HCT116 (cell line): Measurements from ENCODE around the gene TAS2R19. TPM values are rescaled to one million over a fixed set of nuclear protein-coding genes. Genes with fewer than 3 reads are reported as not detected.

Experiments
- ATAC-seq: fragments of 200-7000 bp; cut with Tn5 transposase; 2 replicates; pipeline ENCODE4 v1.9.1; 2020; ENCODE audit warnings: mild to moderate bottlenecking, moderate library complexity
- BruUV-seq: library from RNA; stranded (reverse); fragments of 400-500 nt; replicated peaks from 2 replicates; lab custom pipeline; 2021; lab: Mats Ljungman, UMichigan
- CTCF ChIA-PET: fragments of 300-600 bp; sonication (Branson Sonifier 250); formaldehyde crosslinking; loops from one replicate; lab custom pipeline; 2021; ENCODE audit warnings: antibody characterized with exemption; lab: Charles Lee
- POLR2A ChIA-PET: fragments of 300-600, 350-600 bp; sonication (Branson Sonifier 250); formaldehyde crosslinking; loops from one replicate; lab custom pipeline; 2021; ENCODE audit warnings: antibody characterized with exemption; lab: Charles Lee
- RAD21 ChIA-PET, 2 experiments: fragments of 300-600 bp; sonication (Branson Sonifier 250); formaldehyde crosslinking; loops; one replicate each; lab custom pipeline; 2023; ENCODE audit warnings: low total read pairs in 2 of 2; ENCODE audit not compliant: uncharacterized antibody in 2 of 2, unreplicated experiment in 2 of 2, low non-redundant PET in 1 of 2; lab: Charles Lee
- DNase-seq: peaks from one replicate; pipeline ENCODE4 v3.0.0-alpha.2; 2010; ENCODE audit warnings: low read depth, low spot score
- H2AFZ ChIP-seq: fragments of 200-600 bp; shearing (Covaris generic), sonication (generic); 2 replicates; pipeline ENCODE4 v1.6.1; 2017; ENCODE audit warnings: low read depth, mixed run types, mixed read lengths, antibody characterized with exemption, low read length; ENCODE audit not compliant: poor library complexity, severe bottlenecking
- H3K27ac ChIP-seq: 2 replicates; pipeline ENCODE4 v1.5.1; 2012; ENCODE audit warnings: low read depth, low read length
- H3K27me3 ChIP-seq: fragments of 200-600 bp; sonication (generic); 2 replicates; pipeline ENCODE4 v1.6.1; 2016; ENCODE audit warnings: mixed run types, low read length, mixed read lengths; ENCODE audit not compliant: insufficient read depth
- H3K36me3 ChIP-seq, 2 experiments: fragments of 200-500 bp in 1 of 2; fragments of 200-600 bp in 1 of 2; sonication (Bioruptor generic) in 1 of 2; sonication (generic) in 1 of 2; 2 replicates each; pipeline versions ENCODE4 v1.5.1 to v1.6.1; 2014 to 2016; ENCODE audit warnings: low read length in 2 of 2, inconsistent platforms in 1 of 2, mixed read lengths in 1 of 2, mixed run types in 1 of 2; ENCODE audit not compliant: insufficient read depth in 2 of 2, control insufficient read depth in 1 of 2
- H3K4me1 ChIP-seq, 2 experiments: fragments of 200-600 bp in 1 of 2; sonication (generic) in 1 of 2; 2 replicates each; pipeline versions ENCODE4 v1.5.1 to v1.6.1; 2012 to 2017; ENCODE audit warnings: low read length in 2 of 2, inconsistent platforms in 1 of 2, mild to moderate bottlenecking in 1 of 2, mixed read lengths in 1 of 2, mixed run types in 1 of 2, moderate library complexity in 1 of 2; ENCODE audit not compliant: insufficient read depth in 2 of 2, control insufficient read depth in 1 of 2
- H3K4me2 ChIP-seq: fragments of 200-600 bp; sonication (generic); 2 replicates; pipeline ENCODE4 v1.6.1; 2017; ENCODE audit warnings: mixed run types, low read length, mixed read lengths
- H3K4me3 ChIP-seq, 2 experiments: fragments of 200-600 bp in 1 of 2; sonication (generic) in 1 of 2; replicated peaks in 1 of 2; 2 replicates each; pipeline ENCODE4 v1.5.1; 2011 to 2016; ENCODE audit warnings: low read length in 2 of 2, control low read depth in 1 of 2, low read depth in 1 of 2, mild to moderate bottlenecking in 1 of 2, mixed read lengths in 1 of 2, mixed run types in 1 of 2
- H3K79me2 ChIP-seq: fragments of 200-600 bp; sonication (generic); 2 replicates; pipeline ENCODE4 v1.6.1; 2017; ENCODE audit warnings: mild to moderate bottlenecking, mixed run types, low read length, moderate library complexity, mixed read lengths; ENCODE audit not compliant: insufficient read depth
- H3K9ac ChIP-seq: fragments of 200-600 bp; sonication (generic); 2 replicates; pipeline ENCODE4 v1.6.1; 2016; ENCODE audit warnings: low read length, mixed read lengths
- H3K9me2 ChIP-seq: fragments of 200-600 bp; sonication (generic), shearing (Covaris generic); 2 replicates; pipeline ENCODE4 v1.6.1; 2017; ENCODE audit warnings: mixed run types, mild to moderate bottlenecking, moderate library complexity; ENCODE audit not compliant: insufficient read depth
- H3K9me3 ChIP-seq, 2 experiments: fragments of 200-500 bp in 1 of 2; fragments of 200-600 bp in 1 of 2; sonication (Bioruptor generic) in 1 of 2; sonication (generic) in 1 of 2; 2 replicates each; pipeline ENCODE4 v1.6.1; 2014 to 2017; ENCODE audit warnings: low read length in 2 of 2, mixed read lengths in 2 of 2, inconsistent platforms in 1 of 2, low read depth in 1 of 2, mild to moderate bottlenecking in 1 of 2, mixed run types in 1 of 2, moderate library complexity in 1 of 2; ENCODE audit not compliant: control insufficient read depth in 1 of 2, insufficient read depth in 1 of 2
- H4K20me1 ChIP-seq: fragments of 200-600 bp; sonication (generic), shearing (Covaris generic); 2 replicates; pipeline ENCODE4 v1.6.1; 2017; ENCODE audit warnings: mixed run types, mild to moderate bottlenecking, moderate library complexity; ENCODE audit not compliant: insufficient read depth
- ATF3 ChIP-seq: IDR thresholded peaks from 2 replicates; pipeline ENCODE4 v1.6.1; 2012
- CEBPB ChIP-seq: IDR thresholded peaks from 2 replicates; pipeline ENCODE4 v1.6.1; 2012; ENCODE audit warnings: low read depth
- EGR1 ChIP-seq: IDR thresholded peaks from 2 replicates; pipeline ENCODE4 v1.6.1; 2012; ENCODE audit warnings: low read depth
- ELF1 ChIP-seq: IDR thresholded peaks from 2 replicates; pipeline ENCODE4 v1.6.1; 2012; ENCODE audit warnings: low read depth, borderline replicate concordance
- EZH2 ChIP-seq: fragments of 200-600 bp; sonication (generic); IDR thresholded peaks from 2 replicates; pipeline ENCODE4 v1.6.1; 2017; ENCODE audit warnings: antibody characterized with exemption, mixed run types
- EZH2phosphoT487 ChIP-seq: fragments of 200-600 bp; IDR thresholded peaks from 2 replicates; pipeline ENCODE4 v1.6.1; 2018; ENCODE audit warnings: antibody characterized with exemption, borderline replicate concordance
- FOSL1 ChIP-seq: IDR thresholded peaks from 2 replicates; pipeline ENCODE4 v1.6.1; 2012; ENCODE audit warnings: low read depth
- JUND ChIP-seq: IDR thresholded peaks from 2 replicates; pipeline ENCODE4 v1.6.1; 2012
- POLR2A ChIP-seq: IDR thresholded peaks from 2 replicates; pipeline ENCODE4 v1.7.0; 2011; ENCODE audit warnings: borderline replicate concordance; ENCODE audit not compliant: insufficient read depth, insufficient read length; ENCODE audit errors: extremely low read depth
- POLR2AphosphoS5 ChIP-seq: IDR thresholded peaks from 2 replicates; pipeline ENCODE4 v1.6.1; 2011; ENCODE audit warnings: mild to moderate bottlenecking, low read depth, low read length, moderate library complexity
- RAD21 ChIP-seq: IDR thresholded peaks from 2 replicates; pipeline ENCODE4 v1.6.1; 2012; ENCODE audit warnings: low read depth, mild to moderate bottlenecking
- REST ChIP-seq: IDR thresholded peaks from 2 replicates; pipeline ENCODE4 v1.6.1; 2012; ENCODE audit warnings: low read depth
- SIN3A ChIP-seq: IDR thresholded peaks from 2 replicates; pipeline ENCODE4 v1.6.1; 2012; ENCODE audit warnings: low read depth
- SP1 ChIP-seq: IDR thresholded peaks from 2 replicates; pipeline ENCODE4 v1.6.1; 2012; ENCODE audit warnings: low read depth
- YY1 ChIP-seq: IDR thresholded peaks from 2 replicates; pipeline ENCODE4 v1.6.1; 2011; ENCODE audit warnings: low read length, low read depth, moderate library complexity, mild to moderate bottlenecking; ENCODE audit not compliant: insufficient replicate concordance; ENCODE audit errors: extremely low read depth
- intact Hi-C: fragments of 100-400 bp; cut with micrococcal nuclease; formaldehyde crosslinking; loops from 2 replicates; pipeline ENCODE4 v1.10.0; 2022
- total RNA-seq: library from RNA; stranded (reverse); gene quantifications from one replicate; pipeline ENCODE4 v1.2.1, GENCODE V29; 2021; ENCODE audit not compliant: unreplicated experiment

TAS2R19 gene
- total RNA-seq, 1 experiment from 2014 or later: 1.6 TPM

- Histone ChIP-seq H3K9me2 (no peaks in the 10 kb centered on the region), H3K27me3 (no peaks in the 10 kb centered on the region), H2AFZ (no peak within 1 kb of the TSS), H3K27ac (no peak within 1 kb of the TSS), H3K79me2 (no peaks in the 10 kb centered on the region), H3K4me2 (no peak within 1 kb of the TSS), H3K4me3 (no peak within 1 kb of the TSS), H3K9ac (no peak within 1 kb of the TSS), H3K36me3 (no peaks in the 10 kb centered on the region), H4K20me1 (no peaks in the 10 kb centered on the region), H3K9me3 (peaks cover 0 to 8% of the 10 kb centered on the region in 2 experiments; a peak in 1 of 4 replicates), H3K4me1 (no peaks in the 10 kb centered on the region)
- intact Hi-C loops: no loop called here
- CTCF ChIA-PET: no interaction called here
- no TSS peak for BruUV-seq
- TF ChIP-seq SP1: no peak
- DNase-seq (no peak), ATAC-seq (no peak)
- POLR2A ChIA-PET: no interaction called here
- RAD21 ChIA-PET: no interaction called here
These were observed 35.6 kb downstream of the TAS2R19 start, which contains the start of gene TAS2R50 for GRCh38 chr12:10986812-10987211. Gene TAS2R50 (minus strand): TSS chr12:10986912. CDS start chr12:10986860, 52 bp downstream.

- Histone ChIP-seq H3K4me2 (no peak overlapping the region), H3K9me2 (no peaks in the 10 kb centered on the region), H3K79me2 (peaks cover 3% of the 10 kb centered on the region; the same call in 1 of the 2 replicates), H3K9ac (no peak overlapping the region), H3K4me1 (no peaks in the 10 kb centered on the region), H3K27ac (no peak overlapping the region), H3K36me3 (no peaks in the 10 kb centered on the region), H3K27me3 (no peaks in the 10 kb centered on the region), H2AFZ (no peak overlapping the region), H3K4me3 (no peak overlapping the region), H4K20me1 (no peaks in the 10 kb centered on the region), H3K9me3 (no peaks in the 10 kb centered on the region)
- ATAC-seq (no peak), DNase-seq (no peak)
- no TSS peak for BruUV-seq
- RAD21 ChIA-PET: no interaction called here
- POLR2A ChIA-PET: no interaction called here
- TF ChIP-seq SP1: no peak
- no peak for TF ChIP-seq POLR2AphosphoS5
- TF ChIP-seq EZH2: no peak
- no peak for TF ChIP-seq RAD21
- no peak for TF ChIP-seq FOSL1
- no peak for TF ChIP-seq JUND
- TF ChIP-seq ELF1: no peak
- TF ChIP-seq POLR2A: no peak
- no peak for TF ChIP-seq YY1
- TF ChIP-seq EGR1: no peak
- no peak for TF ChIP-seq CEBPB
- no peak for TF ChIP-seq ATF3
- TF ChIP-seq EZH2phosphoT487: no peak
- no peak for TF ChIP-seq SIN3A
- no peak for TF ChIP-seq REST
- CTCF ChIA-PET: no interaction called here
- intact Hi-C loops: no loop called here
These were observed 40.2 kb downstream of the TAS2R19 start for GRCh38 chr12:10982244-10982643.
